Transverse colon (tissue), 4 donors: ENCODE data around the gene AGBL4. TPM values are rescaled to one million over a fixed set of nuclear protein-coding genes. Genes with fewer than 3 reads are reported as not detected.

Experiments used
- DNase-seq: peaks from one replicate; pipeline ENCODE4 v3.0.0-alpha.2; 2019
- H3K27ac ChIP-seq, 4 donors: fragments of 200-600 bp; sonication (generic); 2 replicates each; pipeline ENCODE4 v1.5.1; 2016 to 2018; ENCODE audit warnings: inconsistent platforms in 4 of 4
- H3K27me3 ChIP-seq: fragments of 200-600 bp; sonication (generic); 2 replicates; pipeline ENCODE4 v1.5.1; 2017; ENCODE audit warnings: inconsistent platforms
- H3K36me3 ChIP-seq, 4 donors: fragments of 200-600 bp; sonication (generic); 2 replicates each; pipeline ENCODE4 v1.5.1; 2017 to 2019; ENCODE audit warnings: inconsistent platforms in 4 of 4
- H3K4me1 ChIP-seq, 4 donors: fragments of 200-600 bp; sonication (generic); 2 replicates each; pipeline ENCODE4 v1.5.1; 2017 to 2020; ENCODE audit warnings: inconsistent platforms in 4 of 4
- H3K4me3 ChIP-seq, 4 donors: fragments of 200-600 bp; sonication (generic); 1 replicate in 1 of 4; 2 replicates in 3 of 4; pipeline versions ENCODE4 v1.5.1 to v1.6.1; 2017 to 2019; ENCODE audit warnings: inconsistent platforms in 4 of 4
- H3K9me3 ChIP-seq, 2 donors: fragments of 200-600 bp; sonication (generic); 2 replicates each; pipeline ENCODE4 v1.5.1; 2017 to 2019; ENCODE audit warnings: inconsistent platforms in 2 of 2
- CTCF ChIP-seq, 5 experiments: fragments of 200-600 bp in 3 of 5; fragments of 450-650 bp in 2 of 5; sonication (generic) in 3 of 5; IDR thresholded peaks; 1 replicate in 2 of 5; 2 replicates in 3 of 5; pipeline ENCODE4 v1.5.1; 2016 to 2017; ENCODE audit warnings: antibody characterized with exemption in 5 of 5, inconsistent platforms in 3 of 5, mild to moderate bottlenecking in 2 of 5, moderate library complexity in 1 of 5
- EP300 ChIP-seq: sonication (generic); formaldehyde crosslinking; IDR thresholded peaks from one replicate; pipeline ENCODE4 v1.6.1; 2017; ENCODE audit warnings: antibody characterized with exemption, low read depth
- POLR2A ChIP-seq: fragments of 450-650 bp; IDR thresholded peaks from one replicate; pipeline ENCODE4 v1.6.1; 2016; ENCODE audit warnings: antibody characterized with exemption, mild to moderate bottlenecking, moderate library complexity
- POLR2AphosphoS5 ChIP-seq, 3 donors: sonication (generic); formaldehyde crosslinking; IDR thresholded peaks; one replicate each; pipeline ENCODE4 v1.6.1; 2016; ENCODE audit warnings: antibody characterized with exemption in 3 of 3
- WGBS, 2 donors: methylation state at CpG; one replicate each; pipeline ENCODE4 v1.1.5; 2018; ENCODE audit warnings: low coverage in 1 of 2; 5-methylcytosine and 5-hydroxymethylcytosine counted together
- in situ Hi-C, 4 donors: fragments of 200-750 bp; cut with MboI; loops; one replicate each; pipeline versions ENCODE4 v1.15.0 to v1.15.1; 2017; ENCODE audit warnings: low sequenced_read_pairs in 3 of 4, low pct_ligation_motif_present in 1 of 4, low pct_unique_long_range_greater_than_20kb in 1 of 4
- intact Hi-C: fragments of 100-400 bp; cut with DNase I; formaldehyde crosslinking; loops from one replicate; pipeline ENCODE4 v1.15.1; 2023; ENCODE audit warnings: low total_unique reads
- total RNA-seq, 4 donors: library from RNA; depleted of rRNA; stranded (reverse); fragments of >200 nt; gene quantifications; one replicate each; pipeline ENCODE4 v1.1.0, GENCODE V29; 2016

Gene AGBL4
- total RNA-seq, 4 donors from 2014 or later: 0.82 TPM; not detected in 3

DNA sequence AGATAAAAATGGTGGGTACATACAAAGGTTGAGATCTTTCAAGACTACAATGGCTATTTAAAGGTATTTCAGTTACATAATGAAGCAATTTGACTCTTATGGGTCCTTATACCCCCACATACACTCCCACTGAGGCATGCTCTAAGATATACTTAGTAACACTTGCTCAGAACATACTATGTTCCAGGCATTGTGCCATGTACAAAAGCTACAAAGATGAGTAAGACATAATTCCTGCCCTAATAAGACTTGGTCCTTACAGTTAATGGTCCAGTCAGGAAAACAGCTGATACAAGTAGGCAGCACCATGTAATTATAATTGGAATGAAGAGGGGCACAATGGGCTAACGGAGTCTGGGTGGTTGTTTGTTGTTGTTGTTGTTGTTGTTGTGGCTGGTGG is 1080.4 kb downstream of the AGBL4 start:
- intact Hi-C loops: no loop called here
- H3K4me3 ChIP-seq: no peak overlapping the region
- H3K4me1 ChIP-seq: no peaks in the 10 kb centered on the region
- H3K9me3 ChIP-seq: no peaks in the 10 kb centered on the region
- no peak for DNase-seq
- 85% methylated on average over 1 of the region's 1 CpG; no CpG with 5 or more reads in 1 of the 2 donors for WGBS, 2 donors
- peak overlapping the region in 1 of 4 donors; percentile 34 for H3K27ac ChIP-seq
- H3K36me3 ChIP-seq: no peaks in the 10 kb centered on the region
- TF ChIP-seq CTCF (IDR thresholded peaks at IDR 0.05) (no peak), POLR2AphosphoS5 (IDR thresholded peaks at IDR 0.05) (peak in 1 of 3 donors; percentile 21)
- no peaks in the 10 kb centered on the region for H3K27me3 ChIP-seq
- in situ Hi-C loops: no loop called here

GRCh38 chr1:48940962-48941732 is 1082.6 kb downstream of the AGBL4 start:
- Histone ChIP-seq H3K4me1 (no peaks in the 10 kb centered on the region), H3K27ac (no peak overlapping the region), H3K9me3 (no peaks in the 10 kb centered on the region), H3K36me3 (no peaks in the 10 kb centered on the region), H3K27me3 (no peaks in the 10 kb centered on the region), H3K4me3 (no peak overlapping the region)
- in situ Hi-C loops (no loop called here), intact Hi-C loops (no loop called here)
- DNase-seq: no peak
- TF ChIP-seq POLR2A (no peak), CTCF (IDR thresholded peaks at IDR 0.05) (no peak), EP300 (no peak), POLR2AphosphoS5 (IDR thresholded peaks at IDR 0.05) (no peak)

DNA sequence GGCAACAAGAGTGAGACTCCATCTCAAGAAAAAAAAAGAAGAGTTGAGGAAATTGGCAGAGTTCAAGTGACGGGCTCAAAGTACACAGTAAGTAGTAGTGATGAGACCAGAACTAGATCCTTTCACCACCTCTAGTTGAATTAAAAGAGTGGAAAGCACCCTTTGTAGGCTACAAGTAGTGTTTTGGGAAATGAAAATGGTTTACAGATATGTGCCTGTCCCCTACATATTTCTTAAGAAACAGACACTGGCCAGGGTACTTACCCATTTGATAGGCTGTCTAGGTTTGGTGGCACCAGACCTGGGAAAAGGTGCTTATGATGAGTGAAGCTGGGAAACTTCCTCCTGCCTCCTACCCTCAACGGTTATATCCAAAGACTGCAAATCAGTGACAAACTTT is 1083.4 kb downstream of the AGBL4 start:
- Histone ChIP-seq H3K27ac (no peak overlapping the region), H3K4me1 (no peaks in the 10 kb centered on the region), H3K27me3 (no peaks in the 10 kb centered on the region), H3K4me3 (no peak overlapping the region), H3K9me3 (no peaks in the 10 kb centered on the region), H3K36me3 (no peaks in the 10 kb centered on the region)
- in situ Hi-C loops: no loop called here
- DNase-seq: no peak
- intact Hi-C loops: no loop called here
- no peak for TF ChIP-seq CTCF (IDR thresholded peaks at IDR 0.05)
- TF ChIP-seq EP300: no peak
- 80 to 90% methylated on average over 1 to 2 of the region's 2 CpGs for WGBS, 2 donors

GRCh38 chr1:48939828-48940227 is 1083.9 kb downstream of the AGBL4 start:
- intact Hi-C loops (no loop called here), in situ Hi-C loops (no loop called here)
- Histone ChIP-seq H3K27ac (no peak overlapping the region), H3K9me3 (no peaks in the 10 kb centered on the region), H3K4me1 (no peaks in the 10 kb centered on the region), H3K36me3 (no peaks in the 10 kb centered on the region), H3K27me3 (no peaks in the 10 kb centered on the region), H3K4me3 (no peak overlapping the region)
- no peak for DNase-seq
- TF ChIP-seq CTCF (IDR thresholded peaks at IDR 0.05): no peak
- no peak for TF ChIP-seq POLR2A
- TF ChIP-seq POLR2AphosphoS5 (IDR thresholded peaks at IDR 0.05): no peak
- no peak for TF ChIP-seq EP300
- 89% methylated on average over 6 of the region's 6 CpGs; no CpG with 5 or more reads in 1 of the 2 donors for WGBS, 2 donors
